Stomach (tissue), 4 donors: ENCODE measurements around the gene ZFPM1.

Experiments used
- EP300 ChIP-seq: sonication (generic); formaldehyde crosslinking; IDR thresholded peaks from one replicate; pipeline ENCODE4 v1.6.1; 2017; ENCODE audit warnings: antibody characterized with exemption
- POLR2A ChIP-seq, 4 donors: fragments of 450-650 bp; IDR thresholded peaks; one replicate each; pipeline ENCODE4 v1.6.1; 2016; ENCODE audit warnings: antibody characterized with exemption in 4 of 4, control low read depth in 2 of 4, mild to moderate bottlenecking in 1 of 4, moderate library complexity in 1 of 4
- POLR2AphosphoS5 ChIP-seq, 3 donors: sonication (generic); formaldehyde crosslinking; IDR thresholded peaks; one replicate each; pipeline ENCODE4 v1.6.1; 2016; ENCODE audit warnings: antibody characterized with exemption in 3 of 3
- TF ChIP-seq, protein P1 (sequence below), 7 experiments: fragments of 450-650 bp in 4 of 7; fragments of 200-600 bp in 3 of 7; sonication (generic) in 3 of 7; IDR thresholded peaks; one replicate each; pipeline ENCODE4 v1.5.1; 2016 to 2019; ENCODE audit warnings: antibody characterized with exemption in 7 of 7, control low read depth in 2 of 7, mild to moderate bottlenecking in 1 of 7

DNA sequence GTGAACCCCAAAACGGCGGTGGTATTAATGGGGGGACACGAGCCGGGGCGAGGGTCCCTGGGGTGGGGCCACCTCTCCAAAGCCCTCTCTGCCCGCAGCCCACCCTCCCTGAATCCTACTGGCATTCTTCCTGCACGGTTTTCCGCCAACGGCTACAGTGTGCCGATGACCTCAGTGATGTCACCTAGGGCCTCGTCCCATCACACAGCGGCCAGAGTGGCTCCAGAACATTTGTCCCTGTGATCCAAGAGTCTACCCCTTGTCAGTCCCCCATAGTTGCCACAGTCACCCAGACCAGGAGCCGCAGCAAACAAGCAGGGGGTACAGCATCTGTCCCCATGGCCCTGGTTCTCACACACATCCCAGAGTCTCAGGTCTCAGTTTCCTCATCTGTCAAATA, 13.9 kb downstream of the ZFPM1 start:
- TF ChIP-seq POLR2A (IDR thresholded peaks at IDR 0.05) (no peak), EP300 (no peak), POLR2AphosphoS5 (IDR thresholded peaks at IDR 0.05) (no peak)
- TF ChIP-seq, protein P1, sequence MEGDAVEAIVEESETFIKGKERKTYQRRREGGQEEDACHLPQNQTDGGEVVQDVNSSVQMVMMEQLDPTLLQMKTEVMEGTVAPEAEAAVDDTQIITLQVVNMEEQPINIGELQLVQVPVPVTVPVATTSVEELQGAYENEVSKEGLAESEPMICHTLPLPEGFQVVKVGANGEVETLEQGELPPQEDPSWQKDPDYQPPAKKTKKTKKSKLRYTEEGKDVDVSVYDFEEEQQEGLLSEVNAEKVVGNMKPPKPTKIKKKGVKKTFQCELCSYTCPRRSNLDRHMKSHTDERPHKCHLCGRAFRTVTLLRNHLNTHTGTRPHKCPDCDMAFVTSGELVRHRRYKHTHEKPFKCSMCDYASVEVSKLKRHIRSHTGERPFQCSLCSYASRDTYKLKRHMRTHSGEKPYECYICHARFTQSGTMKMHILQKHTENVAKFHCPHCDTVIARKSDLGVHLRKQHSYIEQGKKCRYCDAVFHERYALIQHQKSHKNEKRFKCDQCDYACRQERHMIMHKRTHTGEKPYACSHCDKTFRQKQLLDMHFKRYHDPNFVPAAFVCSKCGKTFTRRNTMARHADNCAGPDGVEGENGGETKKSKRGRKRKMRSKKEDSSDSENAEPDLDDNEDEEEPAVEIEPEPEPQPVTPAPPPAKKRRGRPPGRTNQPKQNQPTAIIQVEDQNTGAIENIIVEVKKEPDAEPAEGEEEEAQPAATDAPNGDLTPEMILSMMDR (IDR thresholded peaks at IDR 0.05), result no peak
